Measurements from ENCODE around the gene GON4L. TPM values are rescaled to one million over a fixed set of nuclear protein-coding genes. Genes with fewer than 3 reads are reported as not detected.
"Not testable (repeated sequence)": the region's sequence is repeated elsewhere in the genome, so short reads cannot be mapped to it uniquely, and the experiment has no call there.

The GON4L gene
- total RNA-seq, 2 donors from 2014 or later, result 88.4 to 93.9 TPM

GRCh38 chr1:155859881-155860871, 3.2 kb upstream of the GON4L start:
- Mint-ChIP-seq H3K4me1 (peaks cover 26% of the 10 kb centered on the region), H3K36me3 (ENCODE audit: low read depth) (no peaks in the 10 kb centered on the region), H3K4me3 (peak overlapping the region; percentile 90), H3K27ac (peak overlapping the region; percentile 94), H3K27me3 (no peaks in the 10 kb centered on the region)
- H3K9me3 ChIP-seq (ENCODE audit: control insufficient read depth, low read length, poor library complexity, severe bottlenecking), result no peaks in the 10 kb centered on the region
- peak; percentile 61 for ATAC-seq
- peak; percentile 39 to 56 (median 49) for DNase-seq

- H3K27ac Mint-ChIP-seq, result peak within 1 kb of the TSS; percentile 94
- ATAC-seq, result peak; percentile 83
- H3K36me3 Mint-ChIP-seq (ENCODE audit: low read depth), result no peaks in the 10 kb centered on the region
- H3K4me3 Mint-ChIP-seq, result peak within 1 kb of the TSS; percentile 90
- H3K4me1 Mint-ChIP-seq, result peaks cover 26% of the 10 kb centered on the region
- H3K9me3 ChIP-seq (ENCODE audit: control insufficient read depth, low read length, poor library complexity, severe bottlenecking), result no peaks in the 10 kb centered on the region
- peak; percentile 82 to 89 (median 85) for DNase-seq
- H3K27me3 Mint-ChIP-seq, result no peaks in the 10 kb centered on the region
Measured at GRCh38 chr1:155859234-155859829, 2.3 kb upstream of the GON4L start, which contains the start of gene SYT11. SYT11 (plus strand) TSS chr1:155859567; CDS start chr1:155859762, 195 bp downstream.

DNA sequence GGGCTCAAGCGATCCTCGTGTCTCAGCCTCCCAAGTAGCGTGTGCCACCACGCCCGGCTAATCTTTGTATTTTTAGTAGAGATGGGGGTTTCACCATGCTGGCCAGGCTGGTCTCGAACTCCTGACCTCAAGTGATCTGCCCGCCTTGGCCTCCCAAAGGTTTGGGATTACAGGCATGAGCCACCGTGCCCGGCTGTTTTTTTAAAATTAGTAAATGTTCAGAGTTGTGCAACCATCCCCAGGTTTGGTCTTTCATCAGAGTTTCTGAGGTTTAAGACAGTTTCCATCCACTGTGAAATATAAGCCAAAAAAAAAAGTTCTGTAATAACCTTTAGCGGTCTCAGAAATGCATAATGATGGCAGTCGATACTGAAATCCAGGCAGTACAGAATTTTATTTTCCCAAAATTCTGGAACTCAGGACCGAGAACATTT, 1.8 kb upstream of the GON4L start:
- H3K4me3 Mint-ChIP-seq, result peak overlapping the region; percentile 90
- H3K27me3 Mint-ChIP-seq, result no peaks in the 10 kb centered on the region
- H3K9me3 ChIP-seq (ENCODE audit: control insufficient read depth, low read length, poor library complexity, severe bottlenecking), result no peaks in the 10 kb centered on the region
- ATAC-seq, result no peak
- peaks cover 26% of the 10 kb centered on the region for H3K4me1 Mint-ChIP-seq
- H3K27ac Mint-ChIP-seq, result peak overlapping the region; percentile 94
- H3K36me3 Mint-ChIP-seq (ENCODE audit: low read depth), result no peaks in the 10 kb centered on the region
- DNase-seq, result no peak

DNA sequence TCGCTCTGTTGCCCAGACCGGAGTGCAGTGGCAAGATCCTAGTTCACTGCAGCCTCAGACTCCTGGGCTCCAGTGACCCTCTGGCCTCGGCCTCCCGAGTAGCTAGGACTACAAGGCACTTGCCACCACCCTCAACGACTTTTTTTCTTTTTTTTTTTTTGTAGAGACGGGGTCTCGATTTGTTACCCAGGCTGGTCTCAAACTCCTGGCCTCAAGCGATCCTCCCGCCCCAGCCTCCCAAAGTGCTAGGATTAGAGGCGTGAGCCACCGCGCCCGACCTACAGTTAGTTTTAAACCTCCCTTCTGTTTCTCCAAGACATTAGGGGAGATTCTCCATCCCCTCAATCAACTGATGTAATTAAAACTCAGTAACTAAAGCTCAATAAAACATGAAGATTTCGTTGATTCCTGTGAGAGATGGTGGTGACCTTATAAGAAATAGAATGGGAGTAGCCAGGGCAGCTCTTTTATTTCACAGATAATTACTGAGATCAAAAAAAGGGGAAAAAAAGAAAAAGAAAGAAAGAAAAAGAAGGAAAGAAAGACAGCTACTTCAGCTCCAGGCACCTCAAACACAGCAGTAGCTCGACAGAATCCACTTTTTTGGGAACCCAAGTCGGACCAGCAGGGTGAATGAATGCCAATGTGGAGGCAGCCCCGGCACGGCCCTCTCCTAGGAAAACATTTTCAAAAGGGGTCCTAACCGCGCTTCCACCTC, 598 bp downstream of the GON4L start:
- H3K4me3 Mint-ChIP-seq, result peak overlapping the region; percentile 100
- DNase-seq, result no peak

GRCh38 chr1:155850345-155850744, 6.7 kb downstream of the GON4L start:
- peak overlapping the region; percentile 78 for H3K27ac Mint-ChIP-seq
- no peaks in the 10 kb centered on the region for H3K9me3 ChIP-seq (ENCODE audit: control insufficient read depth, low read length, poor library complexity, severe bottlenecking)
- DNase-seq (no peak), ATAC-seq (no peak)
- peak overlapping the region; percentile 31 for H3K4me3 Mint-ChIP-seq
- H3K4me1 Mint-ChIP-seq, result peaks cover 33% of the 10 kb centered on the region
- no peaks in the 10 kb centered on the region for H3K27me3 Mint-ChIP-seq
- peaks cover 10% of the 10 kb centered on the region for H3K36me3 Mint-ChIP-seq (ENCODE audit: low read depth)

More for the DNA sequence above, 598 bp downstream of the GON4L start:
- Mint-ChIP-seq H3K4me1 (peaks cover 39% of the 10 kb centered on the region), H3K36me3 (ENCODE audit: low read depth) (peaks cover 3% of the 10 kb centered on the region), H3K27ac (peak overlapping the region; percentile 99), H3K27me3 (no peaks in the 10 kb centered on the region)
- ATAC-seq, result no peak
- H3K9me3 ChIP-seq (ENCODE audit: control insufficient read depth, low read length, poor library complexity, severe bottlenecking), result no peaks in the 10 kb centered on the region

DNA sequence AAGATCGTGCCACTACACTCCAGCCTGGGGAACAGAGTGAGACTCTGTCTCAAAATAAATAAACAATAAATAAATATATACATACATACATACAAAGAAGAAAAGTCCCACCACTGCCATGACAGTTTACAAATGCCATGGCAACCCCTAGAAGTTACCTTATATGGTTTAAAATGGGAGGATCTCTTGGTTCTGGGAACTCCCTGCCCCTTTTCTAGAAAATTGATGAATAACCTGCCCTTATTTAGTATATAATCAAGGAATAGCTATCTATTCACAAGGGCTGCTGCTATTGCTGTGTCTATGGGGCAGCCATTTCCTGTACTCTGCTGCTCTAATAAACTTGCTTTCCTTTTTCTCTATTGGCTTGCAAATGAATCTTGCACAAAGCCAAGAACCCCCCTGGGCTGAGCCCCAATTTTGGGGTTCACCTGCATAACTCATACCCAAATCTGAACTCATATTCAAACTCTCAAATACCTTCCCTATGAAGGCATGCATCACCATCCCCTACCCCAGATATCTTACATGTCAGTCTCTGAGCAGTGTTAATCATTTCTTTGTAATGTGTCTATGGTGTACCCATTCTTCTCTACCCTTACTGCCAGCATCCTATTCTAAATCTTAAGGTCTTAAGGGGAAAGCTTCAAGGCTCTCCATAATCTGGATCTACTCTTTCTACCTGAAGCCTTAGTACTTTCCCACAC, 9.0 kb downstream of the GON4L start:
- Mint-ChIP-seq H3K27ac (peak overlapping the region; percentile 91), H3K36me3 (ENCODE audit: low read depth) (peaks cover 10% of the 10 kb centered on the region), H3K27me3 (no peaks in the 10 kb centered on the region), H3K4me3 (no peak overlapping the region), H3K4me1 (peaks cover 43% of the 10 kb centered on the region)
- no peaks in the 10 kb centered on the region for H3K9me3 ChIP-seq (ENCODE audit: control insufficient read depth, low read length, poor library complexity, severe bottlenecking)
- peak; percentile 57 for ATAC-seq
- no peak for DNase-seq

GRCh38 chr1:155844860-155845421, 12.1 kb downstream of the GON4L start:
- H3K27me3 Mint-ChIP-seq, result no peaks in the 10 kb centered on the region
- H3K4me3 Mint-ChIP-seq, result no peak overlapping the region
- H3K27ac Mint-ChIP-seq, result no peak overlapping the region
- no peaks in the 10 kb centered on the region for H3K9me3 ChIP-seq (ENCODE audit: control insufficient read depth, low read length, poor library complexity, severe bottlenecking)
- H3K4me1 Mint-ChIP-seq, result peaks cover 32% of the 10 kb centered on the region
- H3K36me3 Mint-ChIP-seq (ENCODE audit: low read depth), result peaks cover 5% of the 10 kb centered on the region
- no peak for DNase-seq
- no peak for ATAC-seq

DNA sequence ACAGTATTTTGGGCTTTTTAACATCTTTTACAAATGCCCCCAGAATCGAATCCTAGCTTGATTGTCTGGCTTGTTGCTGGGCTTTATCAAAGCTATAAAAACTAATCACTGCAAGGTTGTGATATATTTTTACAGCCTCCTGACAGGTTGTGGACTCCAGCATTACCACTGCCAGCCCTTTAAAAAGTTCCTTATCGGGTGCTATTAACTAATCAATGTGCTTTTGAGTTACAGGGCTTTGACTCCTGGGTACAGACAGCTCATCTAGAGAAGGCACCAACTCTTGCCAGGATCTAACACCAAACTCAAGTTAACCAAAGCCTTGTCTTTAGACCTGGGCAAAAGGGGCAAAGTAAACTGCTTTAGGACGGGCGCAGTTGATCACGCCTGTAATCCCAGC, 16.6 kb downstream of the GON4L start:
- DNase-seq, result no peak
- Mint-ChIP-seq H3K27me3 (no peaks in the 10 kb centered on the region), H3K4me3 (no peak overlapping the region), H3K4me1 (peaks cover 32% of the 10 kb centered on the region), H3K27ac (no peak overlapping the region), H3K36me3 (ENCODE audit: low read depth) (peaks cover 5% of the 10 kb centered on the region)
- no peaks in the 10 kb centered on the region for H3K9me3 ChIP-seq (ENCODE audit: control insufficient read depth, low read length, poor library complexity, severe bottlenecking)
- no peak for ATAC-seq

DNA sequence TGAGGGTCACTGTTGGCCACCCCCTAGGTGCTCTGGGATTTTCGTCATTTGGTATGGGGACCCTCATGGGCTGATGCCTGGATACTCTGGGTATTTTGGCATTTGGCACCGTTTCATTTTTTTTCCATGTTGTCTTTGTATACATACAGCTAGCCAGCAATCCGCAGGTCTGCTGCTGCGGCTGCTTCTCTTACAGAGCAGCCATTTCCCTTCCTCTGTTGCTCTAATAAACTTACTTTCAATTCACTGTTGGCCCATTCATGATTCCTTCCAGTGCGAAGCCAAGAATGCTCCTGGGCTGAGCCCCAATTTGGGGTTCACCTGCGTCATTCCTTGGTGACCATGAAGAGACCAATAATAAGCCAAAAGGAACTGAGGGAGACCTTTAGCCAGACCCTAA, 21.5 kb downstream of the GON4L start:
- Mint-ChIP-seq H3K27ac (peak overlapping the region; percentile 8), H3K36me3 (ENCODE audit: low read depth) (peaks cover 5% of the 10 kb centered on the region), H3K4me3 (no peak overlapping the region), H3K4me1 (peaks cover 23% of the 10 kb centered on the region), H3K27me3 (no peaks in the 10 kb centered on the region)
- no peaks in the 10 kb centered on the region for H3K9me3 ChIP-seq (ENCODE audit: control insufficient read depth, low read length, poor library complexity, severe bottlenecking)
- ATAC-seq (no peak), DNase-seq (no peak)

- H3K4me3 Mint-ChIP-seq; H3K36me3 Mint-ChIP-seq (ENCODE audit: low read depth); DNase-seq; ATAC-seq; H3K9me3 ChIP-seq (ENCODE audit: control insufficient read depth, low read length, poor library complexity, severe bottlenecking); H3K27me3 Mint-ChIP-seq; H3K27ac Mint-ChIP-seq: not testable (repeated sequence)
- peaks cover 23% of the 10 kb centered on the region for H3K4me1 Mint-ChIP-seq
Measured at GRCh38 chr1:155834927-155835399, 22.1 kb downstream of the GON4L start.

DNA sequence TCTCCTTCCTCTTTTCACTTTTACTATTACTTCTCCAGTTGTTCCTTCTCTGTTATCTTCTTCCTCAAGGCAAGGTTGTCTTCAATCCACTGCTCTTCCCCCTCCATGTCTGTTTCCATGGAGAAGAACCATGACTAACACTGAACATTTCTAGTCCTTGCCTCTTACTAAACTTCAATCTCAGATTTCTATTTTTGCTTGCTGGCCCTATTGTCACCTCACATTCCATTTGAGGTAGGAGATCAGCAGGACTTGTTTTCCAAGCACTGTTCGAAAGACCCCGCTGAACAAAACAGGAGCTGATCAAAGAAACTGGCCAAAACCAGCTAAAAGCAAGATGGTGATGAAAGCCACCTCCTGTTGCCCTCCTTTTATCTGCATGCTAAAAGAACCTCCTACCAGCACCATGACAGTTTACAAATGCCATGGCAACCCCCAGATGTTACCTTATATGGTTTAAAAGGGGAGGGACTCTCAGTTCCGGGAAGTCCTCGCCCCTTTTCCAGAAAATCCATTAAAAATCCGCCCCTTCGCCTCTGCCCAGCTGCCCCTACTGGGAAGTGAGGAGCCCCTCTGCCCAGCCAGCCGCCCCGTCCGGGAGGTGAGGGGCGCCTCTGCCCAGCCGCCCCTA, 22.6 kb downstream of the GON4L start:
- no peak for ATAC-seq
- peak overlapping the region; percentile 22 for H3K27ac Mint-ChIP-seq

More for the DNA sequence above, 22.6 kb downstream of the GON4L start:
- no peaks in the 10 kb centered on the region for H3K9me3 ChIP-seq (ENCODE audit: control insufficient read depth, low read length, poor library complexity, severe bottlenecking)
- DNase-seq, result no peak
- Mint-ChIP-seq H3K27me3 (no peaks in the 10 kb centered on the region), H3K4me3 (no peak overlapping the region), H3K36me3 (ENCODE audit: low read depth) (peaks cover 5% of the 10 kb centered on the region), H3K4me1 (peaks cover 21% of the 10 kb centered on the region)
